Measurements from ENCODE around the gene DAP. TPM values are rescaled to one million over a fixed set of nuclear protein-coding genes. Genes with fewer than 3 reads are reported as not detected.

Gene DAP
- total and polyA plus RNA-seq, 8 donors: 9.3 to 184 (median 91.0) TPM

GRCh38 chr5:10691826-10692785 is 68.9 kb downstream of the DAP start:
- Histone ChIP-seq H3K4me1 (peaks cover 0 to 18% (median 9%) of the 10 kb centered on the region in 4 donors), H3K9me3 (no peaks in the 10 kb centered on the region), H3K27me3 (no peaks in the 10 kb centered on the region), H3K4me3 (no peak overlapping the region), H3K27ac (no peak overlapping the region), H3K36me3 (peaks cover 0 to 21% (median 20%) of the 10 kb centered on the region in 4 donors)
- intact Hi-C loops (cut with DNase I; ENCODE audit: low total_unique reads): no loop called here
- DNase-seq: no peak
- TF ChIP-seq EP300 (IDR thresholded peaks at IDR 0.05): no peak
- no peak for TF ChIP-seq CTCF (IDR thresholded peaks at IDR 0.05)
- no peak for TF ChIP-seq POLR2AphosphoS5 (IDR thresholded peaks at IDR 0.05)
- TF ChIP-seq POLR2A (IDR thresholded peaks at IDR 0.05): no peak
- 88 to 93% (median 89%) methylated on average over 16 of the region's 16 CpGs for WGBS, 5 donors

GRCh38 chr5:10690460-10691440 is 70.3 kb downstream of the DAP start:
- intact Hi-C loops (cut with DNase I; ENCODE audit: low total_unique reads): no loop called here
- TF ChIP-seq EP300 (IDR thresholded peaks at IDR 0.05): no peak
- no peak for TF ChIP-seq CTCF (IDR thresholded peaks at IDR 0.05)
- TF ChIP-seq POLR2AphosphoS5 (IDR thresholded peaks at IDR 0.05): no peak
- TF ChIP-seq POLR2A (IDR thresholded peaks at IDR 0.05): no peak
- Histone ChIP-seq H3K4me3 (no peak overlapping the region), H3K36me3 (peaks cover 0 to 30% (median 24%) of the 10 kb centered on the region in 4 donors), H3K4me1 (peaks cover 0 to 15% (median 9%) of the 10 kb centered on the region in 4 donors), H3K27me3 (no peaks in the 10 kb centered on the region), H3K27ac (no peak overlapping the region), H3K9me3 (no peaks in the 10 kb centered on the region)
- no peak for DNase-seq
- WGBS, 5 donors: 80 to 91% (median 90%) methylated on average over 14 of the region's 14 CpGs

- no peak overlapping the region for H3K4me3 ChIP-seq
- no peak overlapping the region for H3K27ac ChIP-seq
- H3K9me3 ChIP-seq: no peaks in the 10 kb centered on the region
- no peak for TF ChIP-seq POLR2AphosphoS5 (IDR thresholded peaks at IDR 0.05)
- TF ChIP-seq CTCF (IDR thresholded peaks at IDR 0.05): no peak
- TF ChIP-seq EP300 (IDR thresholded peaks at IDR 0.05): no peak
- no peak for TF ChIP-seq POLR2A (IDR thresholded peaks at IDR 0.05)
- DNase-seq: no peak
- H3K36me3 ChIP-seq: peaks cover 0 to 39% (median 31%) of the 10 kb centered on the region in 4 donors
- WGBS, 5 donors: 78 to 90% (median 85%) methylated on average over 11 of the region's 11 CpGs
- H3K4me1 ChIP-seq: peaks cover 0 to 2% (median 2%) of the 10 kb centered on the region in 4 donors
- intact Hi-C loops (cut with DNase I; ENCODE audit: low total_unique reads): no loop called here
- H3K27me3 ChIP-seq: no peaks in the 10 kb centered on the region
Measured at GRCh38 chr5:10689391-10690081, 71.5 kb downstream of the DAP start.
